HFFc6 (cell line): ENCODE data around the gene OR52A5. TPM values are rescaled to one million over a fixed set of nuclear protein-coding genes. Genes with fewer than 3 reads are reported as not detected.

ENCODE experiments used
- DNase-seq: peaks from one replicate; pipeline ENCODE4 v3.0.0-alpha.2; 2018
- H3K27ac Mint-ChIP-seq: 2 replicates; pipeline ENCODE4 v1.8.0; 2020; ENCODE audit warnings: mild to moderate bottlenecking, mixed read lengths
- H3K27me3 Mint-ChIP-seq: 2 replicates; pipeline ENCODE4 v1.8.0; 2021; ENCODE audit warnings: mild to moderate bottlenecking, moderate library complexity, mixed read lengths; ENCODE audit not compliant: insufficient read depth
- H3K36me3 Mint-ChIP-seq: 2 replicates; pipeline ENCODE4 v1.8.0; 2021; ENCODE audit warnings: low read depth, mixed read lengths
- H3K4me1 Mint-ChIP-seq: 2 replicates; pipeline ENCODE4 v1.8.0; 2020; ENCODE audit warnings: low read depth, mixed read lengths
- H3K4me3 Mint-ChIP-seq: 2 replicates; pipeline ENCODE4 v1.8.0; 2020; ENCODE audit warnings: mild to moderate bottlenecking, moderate library complexity, mixed read lengths
- H3K9me3 Mint-ChIP-seq: 2 replicates; pipeline ENCODE4 v1.8.0; 2020; ENCODE audit warnings: mild to moderate bottlenecking, mixed read lengths
- CTCF ChIP-seq: fragments of 200-600 bp; sonication (generic); IDR thresholded peaks from 2 replicates; pipeline ENCODE4 v1.5.0; 2021; ENCODE audit warnings: antibody characterized with exemption, mild to moderate bottlenecking
- total RNA-seq, 6 experiments: library from RNA; stranded (reverse); fragmentation: NEBNext Ultra II Directional; extraction: Animal tissue kit (Norgen Biotek cat#: 25700); gene quantifications; 2 replicates in 1 of 6; 3 replicates in 5 of 6; pipeline ENCODE4 v1.2.3, GENCODE V29; 2021

Gene OR52A5
- total RNA-seq, 6 experiments from 2014 or later: not detected

GRCh38 chr11:5081405-5081804 lies 56.8 kb downstream of the OR52A5 start:
- Mint-ChIP-seq H3K27ac (no peak overlapping the region), H3K4me1 (no peaks in the 10 kb centered on the region), H3K4me3 (no peak overlapping the region), H3K9me3 (peaks cover 4% of the 10 kb centered on the region; the same call in 1 of the 2 replicates), H3K36me3 (no peaks in the 10 kb centered on the region), H3K27me3 (no peaks in the 10 kb centered on the region; the same call in 1 of the 2 replicates)
- no peak for TF ChIP-seq CTCF
- no peak for DNase-seq

Other genes with a start within 250 kb of the OR52A5 start
- not detected for gene OR51A7, start 234.6 kb downstream of the OR52A5 start, total RNA-seq
- not detected for gene OR51G2, start 219.0 kb downstream of the OR52A5 start, total RNA-seq
- gene OR51G1, start 214.0 kb downstream of the OR52A5 start, total RNA-seq: not detected
- not detected for gene OR51A4, start 190.8 kb downstream of the OR52A5 start, total RNA-seq
- not detected for gene OR51A2, start 182.6 kb downstream of the OR52A5 start, total RNA-seq
- not detected for gene OR51L1, start 143.5 kb downstream of the OR52A5 start, total RNA-seq
- not detected for gene OR52J3, start 91.8 kb downstream of the OR52A5 start, total RNA-seq
- gene OR52E2, start 78.7 kb downstream of the OR52A5 start, total RNA-seq: not detected
- gene OR52E1, start 68.8 kb downstream of the OR52A5 start, total RNA-seq: not detected
- gene OR52A1, start 16.4 kb upstream of the OR52A5 start, total RNA-seq: not detected
- gene OR51V1, start 62.3 kb upstream of the OR52A5 start, total RNA-seq: not detected
- not detected for gene HBB, start 88.7 kb upstream of the OR52A5 start, total RNA-seq
- not detected for gene HBD, start 96.1 kb upstream of the OR52A5 start, total RNA-seq
- gene HBG1, start 111.5 kb upstream of the OR52A5 start, total RNA-seq: not detected
- gene HBG2, start 116.4 kb upstream of the OR52A5 start, total RNA-seq: not detected
- gene HBE1, start 131.6 kb upstream of the OR52A5 start, total RNA-seq: not detected
- not detected for gene OR51B4, start 163.6 kb upstream of the OR52A5 start, total RNA-seq
- not detected for gene OR51B2, start 185.9 kb upstream of the OR52A5 start, total RNA-seq
- gene OR51B5, start 205.2 kb upstream of the OR52A5 start, total RNA-seq: under 1 TPM in 4 of 6 experiments, not detected in 2; 0.30 to 0.53 (median 0.42) TPM
- not detected for gene OR51B6, start 213.2 kb upstream of the OR52A5 start, total RNA-seq
- under 1 TPM in 1 of 6 experiments, not detected in 5; 0.09 TPM for gene OR51M1, start 245.5 kb upstream of the OR52A5 start, total RNA-seq